HG03025 (cell line): Measurements from ENCODE around the gene CLEC20A.
A peak's percentile ranks its signal among the peaks of the same experiment; 100 is the strongest.

Experiments used
- ATAC-seq: cut with Tn5 transposase; IDR thresholded peaks from one replicate; pipeline ENCODE4 v1.9.1; 2021; ENCODE audit warnings: mild to moderate bottlenecking, moderate library complexity; ENCODE audit not compliant: unreplicated experiment, low FRiP score

Gene CLEC20A

DNA sequence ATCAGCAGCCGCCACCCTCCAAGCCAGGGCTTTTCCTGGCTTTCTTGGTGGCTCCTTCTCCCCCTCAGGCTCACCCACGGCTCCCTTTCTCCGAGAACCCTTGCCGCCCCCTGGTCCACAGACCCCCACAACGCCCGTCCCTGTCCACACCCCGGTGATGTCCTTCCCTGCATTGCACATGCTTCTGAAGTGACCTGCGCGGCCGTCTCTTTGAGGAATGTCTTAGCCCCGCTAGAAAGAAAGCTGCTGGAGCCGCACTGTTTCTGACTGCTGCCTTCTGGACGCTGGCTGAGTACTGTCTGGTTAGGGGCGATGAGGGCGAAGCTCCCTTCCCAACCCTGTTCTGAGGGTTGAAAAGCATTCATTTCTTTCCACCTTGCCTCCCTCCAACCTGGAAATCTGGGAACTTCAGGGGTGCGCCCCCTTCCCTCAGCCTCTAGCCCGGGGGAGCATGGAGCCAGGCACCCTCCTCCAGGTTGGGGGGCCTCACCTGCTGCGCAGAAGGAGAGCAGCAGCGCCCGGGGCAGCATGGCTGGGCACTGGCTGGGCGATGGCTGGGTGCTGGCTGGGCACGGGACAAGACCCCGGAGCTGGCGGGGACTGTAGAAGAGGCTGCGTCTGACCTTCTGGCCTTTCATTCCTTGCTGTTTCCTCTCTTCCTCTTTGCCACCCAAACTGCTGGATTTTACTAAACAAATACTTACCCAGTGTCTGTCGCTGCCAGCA lies at the start of gene CLEC20A:
CLEC20A (minus strand) TSS at position 555 of the 726 bp plus-strand sequence; CDS start at position 530, 25 bp downstream.
- no peak for ATAC-seq

DNA sequence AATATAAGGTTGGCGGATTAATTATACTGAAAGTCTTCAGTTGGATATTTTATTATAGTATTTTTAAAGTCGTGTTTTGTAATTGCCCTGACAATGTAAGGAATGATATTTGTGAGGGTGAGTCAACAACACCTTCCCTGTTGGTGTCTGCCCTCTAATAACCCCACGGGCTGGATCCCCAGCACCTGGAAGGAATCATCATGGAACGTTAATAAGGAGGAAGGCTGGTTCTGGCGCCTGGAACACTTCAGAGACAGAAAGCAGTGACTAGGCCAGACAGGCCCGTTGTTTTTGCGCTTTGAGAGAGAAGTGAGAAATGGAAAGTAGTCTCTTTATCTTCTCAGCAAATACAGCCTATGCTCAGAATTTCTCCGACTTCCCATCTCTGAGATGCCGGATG lies 47.8 kb upstream of the CLEC20A start:
- ATAC-seq, result no peak

DNA sequence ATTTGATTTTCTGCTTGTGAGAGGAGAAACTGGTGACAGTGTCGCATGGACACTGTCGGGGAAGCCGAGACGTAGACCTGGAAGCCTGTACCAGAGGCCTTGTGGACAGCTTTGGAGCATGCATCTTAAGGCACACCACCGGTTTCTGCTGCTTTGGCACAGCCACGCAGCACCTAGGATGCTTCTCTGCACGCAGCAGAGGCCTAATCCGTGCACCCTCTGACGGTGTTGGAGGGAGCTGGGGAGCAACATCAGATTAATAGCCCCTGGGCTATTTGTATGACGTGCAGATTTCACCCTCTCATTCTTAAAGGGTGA lies 46.5 kb upstream of the CLEC20A start:
- ATAC-seq, result peak; percentile 29

- peak; percentile 81 for ATAC-seq
Observed at GRCh38 chr1:178542554-178543289, 46.0 kb upstream of the CLEC20A start.

GRCh38 chr1:178541829-178542553 lies 45.2 kb upstream of the CLEC20A start:
- peak; percentile 50 for ATAC-seq

DNA sequence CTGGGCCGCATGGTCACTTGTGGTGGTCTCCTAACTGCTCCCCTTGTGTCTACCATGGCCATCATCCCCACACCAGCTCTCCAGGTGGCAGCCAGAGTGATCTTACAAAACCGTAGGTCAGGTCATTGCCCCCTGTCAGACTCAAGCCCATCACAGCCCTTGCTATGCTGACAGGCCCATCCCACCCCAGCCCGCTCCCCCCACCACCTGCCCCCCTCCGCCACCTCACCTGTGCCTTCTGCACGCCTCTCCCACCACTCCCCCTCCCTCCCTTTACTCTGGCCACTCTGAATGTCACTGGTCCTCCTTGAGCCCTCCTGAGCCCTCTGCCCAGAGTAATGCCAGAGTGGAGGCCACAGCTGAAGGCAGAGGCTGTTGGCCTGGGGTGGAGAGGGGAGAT lies 44.6 kb upstream of the CLEC20A start:
- ATAC-seq, result no peak

- no peak for ATAC-seq
Observed at GRCh38 chr1:178540646-178541045, 43.9 kb upstream of the CLEC20A start.

DNA sequence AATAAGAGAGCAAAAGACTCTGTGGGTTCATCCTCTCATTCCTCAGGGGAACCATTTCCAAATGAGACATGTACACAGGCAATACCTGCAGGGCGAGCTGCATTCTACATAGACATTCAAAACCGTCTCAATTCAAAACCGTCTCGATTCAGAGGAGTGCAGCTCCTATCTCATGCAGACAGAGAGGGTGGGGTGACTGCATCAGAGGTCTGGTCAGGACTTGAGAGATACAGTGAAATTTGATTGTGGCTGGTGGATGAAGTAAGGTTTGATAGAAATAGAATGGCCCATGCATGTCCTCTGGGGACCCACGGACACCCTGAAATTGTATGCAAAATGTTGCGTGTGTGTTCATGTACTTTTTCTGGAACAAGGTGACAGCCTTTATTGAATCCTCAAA lies 43.4 kb upstream of the CLEC20A start:
- no peak for ATAC-seq

GRCh38 chr1:178539291-178539690 lies 42.5 kb upstream of the CLEC20A start:
- no peak for ATAC-seq

DNA sequence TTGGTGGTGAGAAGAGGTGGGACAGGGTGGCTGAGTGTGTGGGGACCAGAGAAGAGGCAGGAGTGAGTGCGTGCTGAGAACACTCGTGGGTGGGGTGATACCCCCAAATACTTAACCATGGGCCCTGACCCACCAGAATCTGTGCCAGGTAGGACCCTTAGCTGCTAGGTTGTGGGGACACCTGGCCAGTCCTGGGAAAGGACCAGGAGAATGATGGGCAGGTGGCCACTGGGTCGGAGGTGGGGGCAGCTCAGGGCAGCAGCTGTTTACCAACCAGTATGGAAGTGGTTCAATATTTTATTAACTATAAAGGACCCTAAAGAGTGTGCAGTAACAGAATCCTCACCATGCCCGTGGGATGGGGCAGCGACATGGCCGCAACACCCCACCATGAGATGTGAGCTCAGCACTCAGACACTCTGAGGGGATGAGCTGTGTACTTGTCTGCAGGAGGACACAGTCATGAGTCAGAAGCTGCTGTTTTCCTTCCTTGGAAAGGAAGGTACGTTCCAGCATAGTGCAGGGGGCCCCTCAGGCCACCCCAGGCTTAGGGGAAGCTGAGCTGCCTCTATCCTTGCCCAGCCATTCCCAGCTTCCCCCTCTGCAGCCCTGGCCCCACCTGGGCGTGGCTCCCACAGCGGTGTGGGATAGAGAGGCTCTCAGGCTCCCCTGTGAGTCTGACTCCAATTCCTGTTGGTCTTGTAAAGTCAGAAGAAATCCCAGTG lies 41.6 kb upstream of the CLEC20A start:
- ATAC-seq, result no peak

GRCh38 chr1:178537382-178538090 lies 40.8 kb upstream of the CLEC20A start:
- no peak for ATAC-seq

- no peak for ATAC-seq
Observed at GRCh38 chr1:178536844-178537371, 40.1 kb upstream of the CLEC20A start.

DNA sequence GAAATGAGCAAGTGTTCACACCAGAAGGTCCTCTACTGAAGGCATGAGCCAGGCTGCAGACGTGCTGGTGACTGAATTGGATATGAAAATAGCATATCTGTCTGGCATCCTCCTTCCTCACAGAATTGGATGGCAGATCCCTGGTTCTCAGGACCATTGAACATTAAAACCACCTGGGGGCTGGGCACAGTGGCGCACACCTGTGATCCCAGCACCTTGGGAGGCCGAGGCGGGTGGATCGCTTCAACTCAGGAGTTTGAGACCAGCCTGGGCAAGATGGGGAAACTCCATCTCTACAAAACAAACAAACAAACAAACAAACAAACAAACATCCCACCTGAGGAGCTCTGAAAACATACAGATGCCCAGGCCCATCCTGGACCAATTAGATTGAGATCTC lies 39.6 kb upstream of the CLEC20A start:
- ATAC-seq, result no peak

GRCh38 chr1:178534137-178534868 lies 37.5 kb upstream of the CLEC20A start:
- ATAC-seq, result no peak

GRCh38 chr1:178533121-178533946 lies 36.6 kb upstream of the CLEC20A start:
- no peak for ATAC-seq

- peak; percentile 59 for ATAC-seq
Observed at GRCh38 chr1:178532392-178532791, 35.6 kb upstream of the CLEC20A start.

- no peak for ATAC-seq
Observed at GRCh38 chr1:178531887-178532286, 35.1 kb upstream of the CLEC20A start.

- no peak for ATAC-seq
Observed at GRCh38 chr1:178530502-178530901, 33.7 kb upstream of the CLEC20A start.

GRCh38 chr1:178530037-178530402 lies 33.3 kb upstream of the CLEC20A start:
- ATAC-seq, result no peak
